ENCODE measurements around the gene FBXL4.

- TF ChIP-seq, protein P1, sequence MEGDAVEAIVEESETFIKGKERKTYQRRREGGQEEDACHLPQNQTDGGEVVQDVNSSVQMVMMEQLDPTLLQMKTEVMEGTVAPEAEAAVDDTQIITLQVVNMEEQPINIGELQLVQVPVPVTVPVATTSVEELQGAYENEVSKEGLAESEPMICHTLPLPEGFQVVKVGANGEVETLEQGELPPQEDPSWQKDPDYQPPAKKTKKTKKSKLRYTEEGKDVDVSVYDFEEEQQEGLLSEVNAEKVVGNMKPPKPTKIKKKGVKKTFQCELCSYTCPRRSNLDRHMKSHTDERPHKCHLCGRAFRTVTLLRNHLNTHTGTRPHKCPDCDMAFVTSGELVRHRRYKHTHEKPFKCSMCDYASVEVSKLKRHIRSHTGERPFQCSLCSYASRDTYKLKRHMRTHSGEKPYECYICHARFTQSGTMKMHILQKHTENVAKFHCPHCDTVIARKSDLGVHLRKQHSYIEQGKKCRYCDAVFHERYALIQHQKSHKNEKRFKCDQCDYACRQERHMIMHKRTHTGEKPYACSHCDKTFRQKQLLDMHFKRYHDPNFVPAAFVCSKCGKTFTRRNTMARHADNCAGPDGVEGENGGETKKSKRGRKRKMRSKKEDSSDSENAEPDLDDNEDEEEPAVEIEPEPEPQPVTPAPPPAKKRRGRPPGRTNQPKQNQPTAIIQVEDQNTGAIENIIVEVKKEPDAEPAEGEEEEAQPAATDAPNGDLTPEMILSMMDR (optimal IDR thresholded peaks at IDR 0.05 in 1 of 3, IDR thresholded peaks at IDR 0.05 in 1 of 3, conservative IDR thresholded peaks at IDR 0.05 in 1 of 3; ENCODE audit: extremely low read depth in 1 of 3, insufficient read depth in 2 of 3, low read length in 3 of 3): no peak
- peak; percentile 38 for TF ChIP-seq EZH2 (IDR thresholded peaks at IDR 0.05; ENCODE audit: low read length)
These were observed 106.7 kb downstream of the FBXL4 start for GRCh38 chr6:98840996-98841513.
